K562 (cell line): ENCODE data around the gene EML1. TPM values are rescaled to one million over a fixed set of nuclear protein-coding genes. Genes with fewer than 3 reads are reported as not detected.

Experiments
- ZBTB40 ChIP-seq, 2 experiments: fragments of 450-650 bp in 1 of 2; sonication (generic) in 1 of 2; formaldehyde crosslinking in 1 of 2; IDR thresholded peaks; 2 replicates each; pipeline versions ENCODE4 v1.7.1 to v1.9.0; 2016 to 2022; ENCODE audit warnings: inconsistent platforms in 1 of 2, mild to moderate bottlenecking in 1 of 2, missing genetic modification reagents in 1 of 2
- polyA plus RNA-seq, 8 experiments: library from polyadenylated mRNA; depleted of rRNA in 4 of 8; stranded (reverse) in 5 of 8; unstranded in 3 of 8; fragments of >200 nt; fragmentation: Nextera tagmentation in 2 of 8; fragmentation: Illumina TruSeq in 1 of 8; extraction: Ambion mirVana in 2 of 8; extraction: Trizol in 1 of 8; gene quantifications; 2 replicates each; pipeline versions ENCODE4 v1.2.1 to v1.2.3, GENCODE V29; 2011 to 2014; ENCODE audit warnings: inconsistent platforms in 1 of 8, missing spikeins in 1 of 8
- total RNA-seq, 7 experiments: library from RNA; depleted of rRNA in 6 of 7; stranded (reverse); fragments of >200 nt in 6 of 7; fragmentation: Illumina TruSeq in 2 of 7; extraction: Trizol in 2 of 7; gene quantifications; 2 replicates each; pipeline versions ENCODE4 v1.2.1 to v1.2.3, GENCODE V29; 2011 to 2021; ENCODE audit warnings: low replicate concordance in 1 of 7

Gene EML1
- total and polyA plus RNA-seq, 9 of the 15 experiments (the other 6 are each of a cell fraction or from before 2014, with no cell fraction given): 0.01 to 0.35 (median 0.07) TPM; not detected in 2

- TF ChIP-seq ZBTB40 (IDR thresholded peaks at IDR 0.05) (no peak), ZBTB40 (CRISPR knock-in tag; IDR thresholded peaks at IDR 0.05) (no peak)
These were observed 59.4 kb downstream of the EML1 start (continued) for GRCh38 chr14:99852578-99852977.
